COLO668 (cell line): ENCODE measurements around the gene ADD3.

Experiments used
- DNase-seq: peaks from one replicate; lab custom pipeline; 2025; ENCODE audit not compliant: unreplicated experiment; lab: John Stamatoyannopoulos, UW

ADD3 gene

GRCh38 chr10:110142965-110143364 is 135.2 kb downstream of the ADD3 start:
- no peak for DNase-seq

DNA sequence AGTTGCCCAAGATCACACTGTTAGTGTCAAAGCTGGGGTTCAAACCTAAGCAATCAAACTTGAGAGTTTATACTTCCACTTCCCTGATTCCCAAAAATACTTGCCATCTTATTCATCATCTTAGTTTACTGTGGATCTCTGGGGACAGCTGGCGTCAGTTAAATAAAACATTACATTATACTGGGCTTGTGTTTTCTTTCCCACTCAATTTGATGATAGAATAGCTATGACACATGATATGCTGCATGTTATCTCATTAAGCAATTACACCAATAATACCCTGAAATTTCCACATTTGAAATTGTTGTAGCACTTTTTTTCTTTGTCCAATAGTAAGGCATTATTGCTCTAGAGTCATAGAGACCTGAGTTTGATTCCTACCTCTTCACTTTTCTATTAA is 136.7 kb downstream of the ADD3 start:
- DNase-seq, result no peak

DNA sequence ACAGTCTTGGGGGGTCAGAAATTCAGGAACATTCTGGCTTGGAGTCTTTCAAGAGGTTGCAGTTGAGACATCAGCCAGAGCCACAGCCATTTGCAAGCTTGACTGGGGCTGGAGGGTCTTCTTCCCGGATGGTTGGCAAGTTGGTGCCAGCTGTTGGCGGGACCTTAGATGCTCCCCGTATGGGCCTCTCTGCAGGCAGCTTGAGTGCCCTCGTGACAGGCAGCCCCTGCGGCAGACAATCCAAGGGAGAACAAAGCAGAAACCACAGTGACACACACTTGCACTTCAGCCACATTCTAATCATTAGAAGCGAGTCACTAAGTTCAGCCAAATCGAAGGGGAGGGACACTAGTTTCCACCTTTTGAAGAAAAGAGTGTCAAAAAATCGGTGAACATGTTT is 140.2 kb downstream of the ADD3 start:
- DNase-seq, result no peak

GRCh38 chr10:110149259-110149658 is 141.5 kb downstream of the ADD3 start:
- no peak for DNase-seq

DNA sequence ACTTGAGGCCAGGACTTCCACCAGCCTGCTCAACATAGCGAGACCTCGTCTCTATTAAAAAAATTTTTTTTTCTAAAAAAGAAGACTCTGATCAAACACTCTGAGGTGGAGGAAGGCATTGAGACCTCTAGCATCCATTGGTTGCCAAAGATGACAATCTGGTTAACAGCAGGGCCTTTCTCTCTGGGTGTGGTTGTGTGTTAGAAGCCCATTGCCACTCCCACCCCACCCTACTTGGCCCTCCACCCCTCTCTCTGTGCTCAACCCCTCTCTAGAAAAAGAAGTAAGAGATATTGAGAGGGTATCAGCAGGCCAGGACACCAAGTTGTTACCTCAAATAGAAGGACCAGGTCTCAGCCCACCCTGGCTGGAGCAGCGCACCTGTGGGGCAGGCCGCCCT is 142.3 kb downstream of the ADD3 start:
- no peak for DNase-seq

GRCh38 chr10:110150981-110151380 is 143.2 kb downstream of the ADD3 start:
- no peak for DNase-seq

GRCh38 chr10:110151467-110151866 is 143.7 kb downstream of the ADD3 start:
- DNase-seq, result peak; percentile 81

DNA sequence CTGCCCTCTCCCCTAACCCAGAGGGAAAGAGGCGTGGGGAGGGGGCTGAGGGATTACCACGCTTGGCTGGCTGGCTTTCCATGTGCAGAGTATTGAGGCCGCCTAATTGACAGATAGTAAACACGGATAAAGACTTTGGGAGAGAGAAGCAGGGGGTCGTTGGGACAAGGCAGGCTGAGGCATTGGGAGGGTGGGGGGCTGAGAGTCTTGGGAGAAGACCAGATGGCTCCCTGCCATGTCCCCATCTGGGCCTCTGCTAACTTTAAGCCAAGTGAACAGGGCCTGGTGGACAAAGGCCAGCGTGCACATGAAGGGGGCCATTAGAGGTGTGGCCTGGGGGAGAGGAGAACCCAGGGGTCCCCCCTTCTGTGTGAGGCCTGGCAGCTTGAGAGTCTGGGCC is 144.2 kb downstream of the ADD3 start:
- DNase-seq, result no peak

GRCh38 chr10:110153396-110153795 is 145.6 kb downstream of the ADD3 start:
- no peak for DNase-seq

DNA sequence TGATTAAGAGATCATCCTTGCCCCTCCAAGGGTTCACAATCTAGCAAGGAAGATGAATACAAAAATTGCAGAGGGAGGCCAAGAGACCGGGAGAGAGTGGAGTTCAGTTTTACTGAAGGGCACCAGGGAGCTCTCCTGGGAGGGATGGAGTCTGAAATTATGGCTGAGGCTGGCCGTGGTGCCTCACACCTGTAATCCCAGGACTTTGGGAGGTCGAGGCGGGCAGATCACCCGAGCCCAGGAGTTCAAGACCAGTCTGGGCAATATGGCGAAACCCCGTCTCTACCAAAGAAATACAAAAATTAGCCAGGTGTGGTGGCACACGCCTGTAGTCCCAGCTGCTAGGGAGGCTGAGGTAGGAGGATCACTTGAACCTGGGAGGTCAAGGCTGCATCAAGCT is 148.3 kb downstream of the ADD3 start:
- DNase-seq, result no peak

- DNase-seq, result no peak
Observed at GRCh38 chr10:110158051-110159005, 150.5 kb downstream of the ADD3 start.

GRCh38 chr10:110160081-110160480 is 152.3 kb downstream of the ADD3 start:
- DNase-seq, result no peak

GRCh38 chr10:110160522-110160921 is 152.7 kb downstream of the ADD3 start:
- DNase-seq, result no peak

GRCh38 chr10:110162741-110163145 is 155.0 kb downstream of the ADD3 start:
- peak; percentile 5 for DNase-seq

- no peak for DNase-seq
Observed at GRCh38 chr10:110163192-110163773, 155.5 kb downstream of the ADD3 start.

- no peak for DNase-seq
Observed at GRCh38 chr10:110163841-110164240, 156.1 kb downstream of the ADD3 start.

- DNase-seq, result no peak
Observed at GRCh38 chr10:110165239-110165638, 157.5 kb downstream of the ADD3 start.

DNA sequence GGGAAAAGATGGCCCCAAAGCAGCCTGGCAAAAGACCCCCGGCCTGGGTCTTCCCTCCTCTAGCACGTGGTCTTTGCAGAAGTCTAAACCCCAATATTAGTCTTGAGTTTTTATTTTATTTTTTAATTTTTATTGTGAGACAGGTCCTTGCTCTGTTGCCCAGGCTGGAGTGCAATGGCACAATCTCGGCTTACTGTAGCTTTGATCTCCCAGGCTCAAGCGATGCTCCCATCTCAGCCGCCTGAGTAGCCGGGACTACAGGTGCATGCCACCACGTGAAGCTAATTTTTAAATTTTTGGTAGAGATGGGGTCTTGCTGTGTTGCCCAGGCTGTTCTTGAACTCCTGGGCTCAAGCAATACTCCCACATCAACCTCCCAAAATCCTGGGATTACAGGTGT is 159.4 kb downstream of the ADD3 start:
- DNase-seq, result no peak

DNA sequence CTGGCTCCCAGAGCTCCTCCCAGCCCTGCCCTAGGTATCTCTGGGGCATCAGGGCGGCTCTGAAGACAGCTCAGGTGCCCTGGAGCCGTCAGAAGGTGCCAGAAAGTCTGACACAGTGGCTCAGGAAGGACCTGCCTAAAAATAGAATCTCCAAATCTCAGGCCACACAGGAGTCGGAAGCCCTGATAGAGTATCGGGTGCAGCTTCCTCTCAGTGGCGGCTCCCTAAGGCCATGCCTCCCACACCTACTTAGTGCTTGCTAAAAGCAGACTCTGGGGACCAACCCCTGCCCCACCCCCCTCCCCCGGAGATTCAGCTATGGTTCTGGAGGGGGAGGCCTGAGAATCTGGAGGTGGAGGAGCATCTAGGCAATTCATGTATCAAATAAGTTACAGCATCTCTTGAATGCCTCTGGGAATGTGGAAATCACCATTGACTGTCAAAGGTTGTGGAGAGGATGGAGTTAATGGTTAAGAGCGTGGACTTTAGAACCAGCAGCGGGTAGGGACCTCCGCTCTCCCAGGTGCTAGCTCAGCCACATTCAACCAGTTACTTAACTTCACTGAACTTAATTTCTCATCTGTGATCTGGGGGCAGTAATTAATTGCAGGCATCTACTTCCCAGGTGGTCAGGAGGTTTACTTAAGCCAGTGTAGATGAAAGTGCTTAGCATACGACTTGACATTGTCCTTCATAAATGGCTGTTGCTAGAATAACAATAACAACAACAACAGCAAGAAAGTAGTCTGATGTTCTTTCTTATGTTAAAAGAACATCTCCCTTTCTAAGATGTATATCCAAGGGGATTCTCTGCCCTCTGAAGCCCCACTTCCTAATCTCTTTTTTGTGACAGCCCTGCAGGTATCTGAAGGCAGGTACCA is 161.1 kb downstream of the ADD3 start:
- no peak for DNase-seq

GRCh38 chr10:110169586-110169985 is 161.8 kb downstream of the ADD3 start:
- no peak for DNase-seq

DNA sequence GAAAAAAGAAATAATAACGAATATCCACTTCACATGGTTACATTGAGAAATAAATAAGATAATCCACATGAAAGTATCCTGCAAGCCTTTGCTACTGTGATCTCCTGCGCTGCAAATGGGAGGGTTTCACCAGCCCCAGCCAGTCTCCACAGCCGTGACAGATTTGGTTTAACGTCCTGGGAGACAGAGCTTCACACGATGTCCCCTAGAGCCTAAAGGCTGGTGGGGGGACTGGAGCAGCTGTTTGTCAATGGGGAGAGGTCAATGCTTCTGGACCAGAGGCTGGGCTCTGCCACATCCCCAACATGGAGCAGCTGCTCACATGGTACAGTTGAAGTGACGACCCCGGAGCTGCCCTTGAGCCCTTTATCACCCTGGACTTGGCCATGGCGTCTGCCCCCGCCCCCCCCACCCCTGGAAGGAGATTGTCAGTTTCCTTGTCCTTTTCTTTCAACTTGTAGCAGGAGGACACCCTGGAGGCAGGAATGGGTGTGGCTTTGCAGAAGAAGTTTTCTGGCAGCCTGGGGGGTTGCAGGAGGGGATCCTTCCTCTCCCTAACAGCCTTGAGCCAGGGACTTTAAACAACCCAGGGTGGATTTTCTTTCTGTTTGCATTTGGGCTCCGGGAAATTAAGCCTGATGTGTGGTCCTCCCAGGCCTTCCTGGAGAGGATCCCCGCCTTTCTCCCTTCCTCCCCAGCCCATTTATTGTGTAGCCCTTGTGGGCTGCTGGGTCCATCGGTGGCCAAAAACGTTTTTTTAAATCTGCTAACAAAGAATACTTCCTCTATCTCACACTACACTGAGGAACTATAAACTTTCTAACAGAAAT is 162.6 kb downstream of the ADD3 start:
- no peak for DNase-seq
